ENCODE measurements around the gene SLC6A16. TPM values are rescaled to one million over a fixed set of nuclear protein-coding genes. Genes with fewer than 3 reads are reported as not detected.

SLC6A16 gene
- total and polyA plus RNA-seq, 7 donors: 0.07 to 0.95 (median 0.27) TPM

- TF ChIP-seq CTCF (IDR thresholded peaks at IDR 0.05): no peak
- WGBS, 3 donors: 70 to 79% (median 77%) methylated on average over 27 of the region's 27 CpGs
- intact Hi-C loops (cut with DNase I): no loop called here
- Histone ChIP-seq H3K36me3 (ENCODE audit: insufficient read depth in 1 of 2, low read depth in 1 of 2) (peaks cover 0 to 2% of the 10 kb centered on the region in 2 donors), H3K4me3 (peak overlapping the region; percentile 83), H3K9me3 (peaks cover 6% of the 10 kb centered on the region), H3K4me1 (peaks cover 4% of the 10 kb centered on the region), H3K27me3 (ENCODE audit: insufficient read depth in 3 of 3, low read length in 2 of 3) (no peaks in the 10 kb centered on the region), H3K27ac (peak overlapping the region; percentile 61)
- DNase-seq (no peak), ATAC-seq (no peak)
These were observed 39.2 kb upstream of the SLC6A16 start for GRCh38 chr19:49364083-49364737.

GRCh38 chr19:49363268-49364082 lies 38.5 kb upstream of the SLC6A16 start, which contains the start of gene DKKL1:
Gene DKKL1, plus strand, starts transcription at chr19:49363877. Its CDS starts 122 bp downstream, at chr19:49363999.
- H3K27me3 ChIP-seq (ENCODE audit: insufficient read depth in 3 of 3, low read length in 2 of 3): no peaks in the 10 kb centered on the region
- ATAC-seq (peak; percentile 92 to 94 (median 92)), DNase-seq (peak; percentile 99)
- TF ChIP-seq CTCF (IDR thresholded peaks at IDR 0.05): no peak
- peaks cover under 1% of the 10 kb centered on the region for H3K9me3 ChIP-seq
- peaks cover 0 to 9% of the 10 kb centered on the region in 2 donors for H3K36me3 ChIP-seq (ENCODE audit: insufficient read depth in 1 of 2, low read depth in 1 of 2)
- intact Hi-C loops (cut with DNase I): no loop called here
- H3K4me1 ChIP-seq: peaks cover 4% of the 10 kb centered on the region
- H3K4me3 ChIP-seq: peak within 1 kb of the TSS; percentile 83
- H3K27ac ChIP-seq: peak within 1 kb of the TSS; percentile 79
- WGBS, 3 donors: 2% methylated on average over 46 of the region's 46 CpGs

GRCh38 chr19:49362929-49363267 lies 37.9 kb upstream of the SLC6A16 start:
- intact Hi-C loops (cut with DNase I): no loop called here
- DNase-seq: peak; percentile 52 to 68
- 0 to 1% (median 1%) methylated on average over 14 of the region's 14 CpGs for WGBS, 3 donors
- no peaks in the 10 kb centered on the region for H3K27me3 ChIP-seq (ENCODE audit: insufficient read depth in 3 of 3, low read length in 2 of 3)
- H3K4me1 ChIP-seq: peaks cover 4% of the 10 kb centered on the region
- no peak for TF ChIP-seq CTCF (IDR thresholded peaks at IDR 0.05)
- H3K36me3 ChIP-seq (ENCODE audit: insufficient read depth in 1 of 2, low read depth in 1 of 2): peaks cover 0 to 15% of the 10 kb centered on the region in 2 donors
- H3K27ac ChIP-seq: peak overlapping the region; percentile 79
- peak in 3 of 4 donors; percentile 19 to 33 (median 22) for ATAC-seq
- H3K9me3 ChIP-seq: no peaks in the 10 kb centered on the region
- H3K4me3 ChIP-seq: peak overlapping the region; percentile 83

GRCh38 chr19:49362048-49362928 lies 37.3 kb upstream of the SLC6A16 start, which contains the start of gene TEAD2:
Gene TEAD2, minus strand, starts transcription at chr19:49362416. Its CDS starts 2,341 bp downstream, at chr19:49360075.
- Histone ChIP-seq H3K27ac (peak within 1 kb of the TSS; percentile 79), H3K9me3 (no peaks in the 10 kb centered on the region), H3K4me3 (peak within 1 kb of the TSS; percentile 83), H3K36me3 (ENCODE audit: insufficient read depth in 1 of 2, low read depth in 1 of 2) (peaks cover 0 to 21% of the 10 kb centered on the region in 2 donors), H3K4me1 (peaks cover 4% of the 10 kb centered on the region), H3K27me3 (ENCODE audit: insufficient read depth in 3 of 3, low read length in 2 of 3) (no peaks in the 10 kb centered on the region)
- ATAC-seq (peak; percentile 24 to 65 (median 30)), DNase-seq (peak; percentile 77 to 80)
- no peak for TF ChIP-seq CTCF (IDR thresholded peaks at IDR 0.05)
- 0 to 1% (median 0%) methylated on average over 48 to 52 of the region's 52 CpGs for WGBS, 3 donors
- intact Hi-C loops (cut with DNase I): no loop called here
